Measurements from ENCODE around the gene EARS2. TPM values are rescaled to one million over a fixed set of nuclear protein-coding genes. Genes with fewer than 3 reads are reported as not detected.
A peak's percentile ranks its signal among the peaks of the same experiment; 100 is the strongest.

EARS2 gene
- total and polyA plus RNA-seq, 9 of the 15 experiments (the other 6 are each of a cell fraction or from before 2014, with no cell fraction given), result 17.6 to 58.6 (median 36.3) TPM

DNA sequence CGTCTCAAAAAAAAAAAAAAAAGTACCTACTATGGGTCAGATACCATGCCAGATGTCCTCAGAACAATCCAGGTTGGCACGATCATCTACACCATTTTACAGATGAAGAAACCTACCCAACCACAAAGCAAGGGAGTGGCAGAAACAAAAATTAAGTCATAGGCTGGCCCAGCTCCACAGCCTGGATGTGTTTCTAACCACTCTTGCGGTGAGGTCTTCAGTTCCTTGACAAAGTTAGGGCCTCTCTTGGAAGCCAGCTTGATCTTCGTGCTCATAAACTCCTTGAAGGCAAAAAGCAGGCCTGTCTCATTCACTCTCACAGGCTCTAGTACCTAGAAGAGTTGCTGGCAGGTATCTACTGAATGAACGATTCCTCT is 53.1 kb downstream of the EARS2 start:
- intact Hi-C loops (cut with micrococcal nuclease), result no loop called here
- Histone ChIP-seq H2AFZ (ENCODE audit: low read depth, low read length) (no peak overlapping the region), H3K4me2 (ENCODE audit: insufficient read depth, low read length) (no peak overlapping the region), H3K4me3 (no peak overlapping the region), H3K36me3 (ENCODE audit: control insufficient read depth, insufficient read depth, low read length) (peaks cover 56% of the 10 kb centered on the region), H3K27ac (ENCODE audit: extremely low read depth, low read depth, low read length) (peak overlapping the region; percentile 40; the same call in 2 of the 3 replicates), H3K79me2 (ENCODE audit: control insufficient read depth, insufficient read depth, low read length) (peaks cover 100% of the 10 kb centered on the region), H3K4me1 (replicated peaks in 1 of 2; ENCODE audit: control insufficient read depth in 2 of 2, insufficient read depth in 2 of 2, low read length in 2 of 2) (peaks cover 36 to 47% of the 10 kb centered on the region in 2 experiments; a peak in 4 of 5 replicates), H3K27me3 (ENCODE audit: control insufficient read depth in 2 of 2, insufficient read depth in 2 of 2, low read length in 2 of 2) (no peaks in the 10 kb centered on the region), H3K9me1 (ENCODE audit: control insufficient read depth, insufficient read depth, low read length) (peaks cover 18% of the 10 kb centered on the region), H3K9me3 (replicated peaks; ENCODE audit: control insufficient read depth, insufficient read depth, low read depth, low read length) (no peaks in the 10 kb centered on the region), H3K9ac (ENCODE audit: insufficient read depth in 1 of 2, low read depth in 2 of 2, low read length in 2 of 2) (peak overlapping the region in 1 of 2 experiments; percentile 83; a peak in 1 of 4 replicates), H4K20me1 (replicated peaks; ENCODE audit: control insufficient read depth, insufficient read depth, low read length) (peaks cover 54% of the 10 kb centered on the region)
- ChIA-PET POLR2A (interaction anchor here (0.6 to 1.0 kb wide), 5 partner anchors 12 to 129 kb away, joined by 3 to 5 read pairs (median 3); no protein-coding TSS in a partner anchor), CTCF (ENCODE audit: low intra/inter-chr PET ratio) (no interaction called here)
- peak; percentile 34 for ATAC-seq
- WGBS (ENCODE audit: insufficient coverage, low coverage, missing lambda C conversion rate), result 44% methylated on average over 4 of the region's 5 CpGs
- no peak for FAIRE-seq
- DNase-seq (ENCODE audit: extremely low read depth in 1 of 4, low spot score in 3 of 4), result no peak
- TF ChIP-seq, protein P1, sequence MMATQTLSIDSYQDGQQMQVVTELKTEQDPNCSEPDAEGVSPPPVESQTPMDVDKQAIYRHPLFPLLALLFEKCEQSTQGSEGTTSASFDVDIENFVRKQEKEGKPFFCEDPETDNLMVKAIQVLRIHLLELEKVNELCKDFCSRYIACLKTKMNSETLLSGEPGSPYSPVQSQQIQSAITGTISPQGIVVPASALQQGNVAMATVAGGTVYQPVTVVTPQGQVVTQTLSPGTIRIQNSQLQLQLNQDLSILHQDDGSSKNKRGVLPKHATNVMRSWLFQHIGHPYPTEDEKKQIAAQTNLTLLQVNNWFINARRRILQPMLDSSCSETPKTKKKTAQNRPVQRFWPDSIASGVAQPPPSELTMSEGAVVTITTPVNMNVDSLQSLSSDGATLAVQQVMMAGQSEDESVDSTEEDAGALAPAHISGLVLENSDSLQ (IDR thresholded peaks at IDR 0.05), result no peak
- TF ChIP-seq SP1 (CRISPR knock-in tag; IDR thresholded peaks at IDR 0.05), result 0 out of 2 replicates have a peak, but pooled peaks have one; percentile 2
- no TSS peak for BruUV-seq (replicated peaks)
- in situ Hi-C loops (cut with MboI), result no loop called here

DNA sequence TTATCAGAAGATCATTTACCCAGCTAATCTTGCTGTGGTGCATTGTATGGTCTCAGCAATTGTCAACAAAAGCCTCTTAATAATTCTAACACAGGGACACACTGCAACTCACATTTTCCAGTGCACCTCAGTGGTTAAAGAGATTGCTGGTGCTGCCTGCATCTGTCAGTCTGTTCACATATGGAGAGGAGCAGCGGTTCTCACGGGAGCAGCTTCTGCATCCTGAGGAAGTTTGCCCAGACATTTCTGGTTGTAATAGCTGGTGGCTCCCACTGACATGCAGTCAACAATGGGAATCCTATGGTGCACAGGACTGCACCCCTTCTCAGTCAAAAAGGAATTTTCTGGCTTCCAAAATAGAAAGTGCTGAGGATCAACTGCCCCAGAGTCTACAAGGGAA is 54.7 kb downstream of the EARS2 start:
- DNase-seq (ENCODE audit: extremely low read depth in 1 of 4, low spot score in 3 of 4), result no peak
- Histone ChIP-seq H4K20me1 (replicated peaks; ENCODE audit: control insufficient read depth, insufficient read depth, low read length) (peaks cover 64% of the 10 kb centered on the region), H3K36me3 (ENCODE audit: control insufficient read depth, insufficient read depth, low read length) (peaks cover 52% of the 10 kb centered on the region), H3K9me1 (ENCODE audit: control insufficient read depth, insufficient read depth, low read length) (peaks cover 18% of the 10 kb centered on the region), H3K4me2 (ENCODE audit: insufficient read depth, low read length) (no peak overlapping the region), H3K4me3 (no peak overlapping the region), H3K9ac (ENCODE audit: insufficient read depth in 1 of 2, low read depth in 2 of 2, low read length in 2 of 2) (no peak overlapping the region), H3K79me2 (ENCODE audit: control insufficient read depth, insufficient read depth, low read length) (peaks cover 100% of the 10 kb centered on the region), H2AFZ (ENCODE audit: low read depth, low read length) (no peak overlapping the region), H3K27ac (ENCODE audit: extremely low read depth, low read depth, low read length) (no peak overlapping the region), H3K27me3 (ENCODE audit: control insufficient read depth in 2 of 2, insufficient read depth in 2 of 2, low read length in 2 of 2) (no peaks in the 10 kb centered on the region), H3K4me1 (replicated peaks in 1 of 2; ENCODE audit: control insufficient read depth in 2 of 2, insufficient read depth in 2 of 2, low read length in 2 of 2) (peaks cover 35 to 45% of the 10 kb centered on the region in 2 experiments; a peak in 4 of 5 replicates), H3K9me3 (replicated peaks; ENCODE audit: control insufficient read depth, insufficient read depth, low read depth, low read length) (no peaks in the 10 kb centered on the region)
- no TSS peak for BruUV-seq (replicated peaks)
- 68% methylated on average over 2 of the region's 2 CpGs for WGBS (ENCODE audit: insufficient coverage, low coverage, missing lambda C conversion rate)
- POLR2A ChIA-PET, result interaction anchor here (1.0 kb wide), 1 partner anchor 15 kb away, joined by 3 read pairs; no protein-coding TSS in a partner anchor
- CTCF ChIA-PET (ENCODE audit: low intra/inter-chr PET ratio), result no interaction called here
- intact Hi-C loops (cut with micrococcal nuclease), result no loop called here
- in situ Hi-C loops (cut with MboI), result no loop called here
- no peak for ATAC-seq
- FAIRE-seq, result no peak
- no peak for TF ChIP-seq STAG1 (CRISPR knock-in tag; IDR thresholded peaks at IDR 0.05; ENCODE audit: borderline replicate concordance)
- TF ChIP-seq MED1 (CRISPR knock-in tag; IDR thresholded peaks at IDR 0.05; ENCODE audit: borderline replicate concordance), result no peak
- TF ChIP-seq, protein P2, sequence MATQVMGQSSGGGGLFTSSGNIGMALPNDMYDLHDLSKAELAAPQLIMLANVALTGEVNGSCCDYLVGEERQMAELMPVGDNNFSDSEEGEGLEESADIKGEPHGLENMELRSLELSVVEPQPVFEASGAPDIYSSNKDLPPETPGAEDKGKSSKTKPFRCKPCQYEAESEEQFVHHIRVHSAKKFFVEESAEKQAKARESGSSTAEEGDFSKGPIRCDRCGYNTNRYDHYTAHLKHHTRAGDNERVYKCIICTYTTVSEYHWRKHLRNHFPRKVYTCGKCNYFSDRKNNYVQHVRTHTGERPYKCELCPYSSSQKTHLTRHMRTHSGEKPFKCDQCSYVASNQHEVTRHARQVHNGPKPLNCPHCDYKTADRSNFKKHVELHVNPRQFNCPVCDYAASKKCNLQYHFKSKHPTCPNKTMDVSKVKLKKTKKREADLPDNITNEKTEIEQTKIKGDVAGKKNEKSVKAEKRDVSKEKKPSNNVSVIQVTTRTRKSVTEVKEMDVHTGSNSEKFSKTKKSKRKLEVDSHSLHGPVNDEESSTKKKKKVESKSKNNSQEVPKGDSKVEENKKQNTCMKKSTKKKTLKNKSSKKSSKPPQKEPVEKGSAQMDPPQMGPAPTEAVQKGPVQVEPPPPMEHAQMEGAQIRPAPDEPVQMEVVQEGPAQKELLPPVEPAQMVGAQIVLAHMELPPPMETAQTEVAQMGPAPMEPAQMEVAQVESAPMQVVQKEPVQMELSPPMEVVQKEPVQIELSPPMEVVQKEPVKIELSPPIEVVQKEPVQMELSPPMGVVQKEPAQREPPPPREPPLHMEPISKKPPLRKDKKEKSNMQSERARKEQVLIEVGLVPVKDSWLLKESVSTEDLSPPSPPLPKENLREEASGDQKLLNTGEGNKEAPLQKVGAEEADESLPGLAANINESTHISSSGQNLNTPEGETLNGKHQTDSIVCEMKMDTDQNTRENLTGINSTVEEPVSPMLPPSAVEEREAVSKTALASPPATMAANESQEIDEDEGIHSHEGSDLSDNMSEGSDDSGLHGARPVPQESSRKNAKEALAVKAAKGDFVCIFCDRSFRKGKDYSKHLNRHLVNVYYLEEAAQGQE (IDR thresholded peaks at IDR 0.05; ENCODE audit: borderline replicate concordance), result no peak
- TF ChIP-seq, protein P2 (CRISPR knock-in tag; IDR thresholded peaks at IDR 0.05; ENCODE audit: low read depth), result no peak
- no peak for TF ChIP-seq KLF10 (CRISPR knock-in tag; IDR thresholded peaks at IDR 0.05)
